ENCODE measurements around the gene NOLC1.

NOLC1 gene

DNA sequence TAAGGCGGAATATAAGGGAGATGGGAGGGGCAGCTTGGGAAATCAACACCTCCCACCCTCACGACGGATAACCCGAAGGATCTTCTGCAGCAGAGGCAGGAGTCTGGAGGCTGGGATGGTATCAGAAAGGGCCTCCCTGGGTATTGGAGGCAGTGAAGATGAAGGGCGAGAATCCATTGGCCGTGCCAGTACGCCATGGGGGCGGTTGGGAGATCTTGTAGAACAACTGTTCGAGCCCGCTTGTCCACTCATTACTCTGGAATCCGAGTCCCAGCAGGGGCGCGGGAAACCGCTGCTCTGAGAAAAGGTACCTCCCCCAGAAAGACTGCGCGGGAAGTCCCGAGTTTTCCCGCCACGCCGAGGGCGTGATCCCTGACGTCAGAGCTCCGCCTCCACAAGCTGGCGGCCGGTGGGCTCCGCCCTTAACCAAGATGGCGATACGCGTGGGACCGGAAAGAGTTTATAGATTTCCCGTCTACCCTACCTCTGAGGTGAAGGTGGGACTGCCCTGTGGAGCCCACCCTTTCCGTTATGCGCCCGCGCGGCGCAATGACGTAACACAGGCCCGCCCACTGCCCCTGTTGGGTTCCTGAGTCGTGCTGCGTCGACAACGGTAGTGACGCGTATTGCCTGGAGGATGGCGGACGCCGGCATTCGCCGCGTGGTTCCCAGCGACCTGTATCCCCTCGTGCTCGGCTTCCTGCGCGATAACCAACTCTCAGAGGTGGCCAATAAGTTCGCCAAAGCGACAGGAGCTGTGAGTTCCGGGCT, at the start of gene NOLC1:
NOLC1 (plus strand) TSS at position 616 of the 771 bp plus-strand sequence; CDS start at position 638, 22 bp downstream.
- DNase-seq, result peak; percentile 96

DNA sequence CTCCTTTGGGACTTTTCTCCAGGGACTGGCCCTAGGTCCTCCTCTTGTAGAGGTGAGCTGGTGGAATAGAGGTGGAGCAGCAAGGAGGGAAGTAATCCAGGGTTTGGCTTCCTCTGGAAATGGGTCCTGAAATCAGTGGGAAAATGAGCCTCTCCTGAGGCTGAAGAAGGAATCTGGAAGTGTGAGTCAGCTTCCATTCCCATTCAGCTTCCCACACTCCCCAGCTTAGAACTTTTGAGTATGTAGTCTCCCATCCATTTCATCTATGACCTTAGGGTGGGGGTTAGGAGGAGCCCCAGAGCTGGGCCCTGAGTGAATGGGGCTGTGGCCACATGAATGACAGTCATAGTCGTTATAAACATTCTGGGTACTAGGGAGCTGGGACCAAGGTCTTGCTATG, 49.8 kb upstream of the NOLC1 start:
- no peak for DNase-seq

DNA sequence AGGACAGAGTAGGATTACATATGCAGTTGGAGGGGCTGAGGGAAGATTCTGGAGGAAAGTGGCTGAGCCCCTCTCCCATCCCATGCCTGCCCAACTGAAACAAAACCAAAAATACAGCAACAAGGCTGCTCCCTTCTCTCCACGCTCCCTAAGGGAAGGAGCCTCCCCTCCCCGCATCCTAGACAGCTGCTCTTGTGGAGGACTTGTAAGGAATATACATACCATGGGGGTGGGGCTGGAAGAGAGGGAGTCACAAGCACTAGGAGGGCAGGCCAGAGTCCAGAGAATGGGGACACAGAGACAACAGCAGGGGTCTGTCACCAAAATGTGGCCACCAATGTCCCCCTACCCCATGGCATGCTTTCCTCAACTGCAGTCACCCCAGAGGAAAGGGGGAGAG, 45.2 kb upstream of the NOLC1 start:
- no peak for DNase-seq

DNA sequence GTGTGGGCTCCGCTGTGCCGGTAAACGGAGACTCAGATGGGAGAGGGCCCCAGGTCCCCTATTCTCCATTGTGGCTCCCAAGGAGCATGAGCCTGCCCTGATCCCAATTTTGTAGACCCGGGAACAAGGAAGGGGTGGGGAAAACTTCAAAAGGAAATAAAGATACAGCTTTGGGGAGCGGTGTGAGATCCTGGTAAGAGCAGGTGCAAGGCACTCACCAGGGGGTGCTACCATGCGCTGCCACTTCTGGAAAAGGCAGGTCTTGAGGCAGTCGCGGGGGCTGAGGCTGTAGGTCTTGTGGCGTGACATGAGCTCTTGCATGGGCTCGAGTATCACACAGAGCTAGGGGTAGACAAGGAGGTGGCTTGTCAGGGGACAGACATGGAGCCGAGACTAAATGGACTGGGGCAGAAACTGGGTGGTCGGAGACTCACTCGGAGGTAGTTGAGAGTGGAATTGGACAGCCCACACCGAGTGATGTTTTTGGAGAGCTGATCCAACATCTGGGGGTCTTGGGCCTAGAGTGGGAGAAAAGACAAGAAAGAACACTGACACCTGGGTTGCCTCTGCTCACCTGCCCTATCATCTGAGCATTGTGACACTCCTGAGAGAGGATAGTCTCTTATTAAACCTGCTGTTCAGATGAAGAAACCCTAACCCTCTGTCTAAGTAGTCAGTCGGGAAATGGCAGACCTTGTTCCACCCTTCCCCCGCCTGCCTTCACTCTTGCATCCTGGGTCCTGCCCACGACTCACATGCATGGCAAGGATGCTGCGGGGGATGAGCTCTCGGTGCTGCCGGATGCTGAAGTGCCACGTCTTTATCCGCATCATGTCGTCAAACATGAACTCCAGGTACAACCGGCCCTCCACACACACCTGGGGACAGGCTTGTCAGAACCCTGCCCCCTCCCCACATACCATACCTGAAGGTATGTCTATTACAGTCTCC, 42.7 kb upstream of the NOLC1 start:
- DNase-seq, result no peak

DNA sequence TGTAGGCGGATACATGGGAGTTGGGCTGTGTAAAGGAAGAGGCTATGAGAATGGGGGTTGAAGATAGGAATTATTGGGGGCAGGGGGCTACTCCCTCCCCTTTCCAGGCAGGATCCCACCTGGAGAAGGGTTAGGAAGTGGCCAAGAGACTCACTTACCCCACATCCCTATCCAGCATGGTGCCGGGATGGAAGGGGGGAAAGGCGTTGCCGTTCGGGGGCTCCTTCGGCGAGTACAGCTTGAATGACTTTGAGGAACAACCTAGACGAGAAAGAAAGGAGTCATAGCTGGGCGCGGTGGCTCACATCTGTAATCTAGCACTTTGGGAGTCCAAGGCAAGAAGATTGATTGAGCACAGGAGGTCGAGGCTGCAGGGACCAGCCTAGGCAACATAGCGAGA, 40.9 kb upstream of the NOLC1 start:
- DNase-seq, result no peak

DNA sequence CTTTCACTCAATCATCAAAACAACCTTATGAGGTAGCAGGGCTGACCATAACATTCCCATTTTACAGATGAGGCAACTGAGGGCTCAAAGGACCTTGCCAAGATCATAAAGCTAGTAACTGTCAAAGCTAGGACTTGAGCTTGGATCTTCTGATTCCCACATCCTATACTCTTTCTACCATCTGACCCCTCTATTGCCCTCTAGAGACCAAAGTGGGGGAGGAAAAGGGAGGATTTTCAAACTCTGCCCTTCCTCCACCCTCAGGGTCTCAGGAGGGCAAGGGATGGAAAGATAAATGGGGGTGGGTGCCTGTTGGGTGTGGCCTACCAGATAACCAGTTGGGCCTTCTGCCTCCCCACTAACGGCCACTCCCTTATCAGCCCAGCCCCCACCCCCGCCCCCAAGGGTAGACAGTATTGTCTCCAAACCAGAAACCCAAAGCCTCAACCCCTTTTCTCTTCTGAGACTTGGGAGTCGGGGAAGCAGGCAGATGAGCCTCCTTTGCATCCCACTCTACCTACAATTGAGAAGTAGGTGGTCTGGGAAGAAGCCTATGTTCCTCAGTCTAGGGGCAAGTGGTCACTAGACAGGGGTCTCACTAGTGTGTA, 39.9 kb upstream of the NOLC1 start:
- DNase-seq, result no peak

DNA sequence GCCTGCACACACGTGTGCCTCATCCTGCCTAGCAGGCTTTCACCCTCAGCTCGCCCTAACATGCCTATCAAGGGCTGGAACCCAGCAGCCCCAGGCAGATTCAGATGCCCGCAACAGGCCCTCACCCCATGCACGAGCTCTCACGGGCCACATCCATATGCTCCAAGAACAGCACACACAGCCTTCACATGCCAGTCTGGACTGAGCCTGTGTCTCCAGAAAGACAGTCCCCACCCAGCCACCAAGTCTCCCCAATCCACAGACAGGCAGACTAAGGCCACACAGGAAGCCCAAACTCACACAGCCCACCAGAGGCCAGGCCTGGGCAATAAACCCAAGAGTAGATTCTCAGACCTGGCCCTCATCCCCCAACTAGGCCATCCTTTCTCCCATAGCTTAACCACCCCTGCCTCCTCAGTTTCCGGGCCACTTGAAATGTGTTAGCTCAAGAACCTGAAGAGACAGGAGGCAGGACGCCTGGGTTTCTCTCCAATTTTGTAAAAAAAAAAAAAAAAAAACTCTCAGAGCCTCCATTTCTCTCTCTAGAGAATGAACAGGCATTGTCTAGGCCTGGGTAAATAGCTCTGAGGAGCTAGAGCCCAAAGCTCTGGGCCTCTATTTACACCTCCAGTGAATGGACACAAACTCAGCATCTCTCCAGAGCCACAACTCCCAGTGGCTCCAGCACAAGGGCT, 38.8 kb upstream of the NOLC1 start:
- DNase-seq, result no peak

DNA sequence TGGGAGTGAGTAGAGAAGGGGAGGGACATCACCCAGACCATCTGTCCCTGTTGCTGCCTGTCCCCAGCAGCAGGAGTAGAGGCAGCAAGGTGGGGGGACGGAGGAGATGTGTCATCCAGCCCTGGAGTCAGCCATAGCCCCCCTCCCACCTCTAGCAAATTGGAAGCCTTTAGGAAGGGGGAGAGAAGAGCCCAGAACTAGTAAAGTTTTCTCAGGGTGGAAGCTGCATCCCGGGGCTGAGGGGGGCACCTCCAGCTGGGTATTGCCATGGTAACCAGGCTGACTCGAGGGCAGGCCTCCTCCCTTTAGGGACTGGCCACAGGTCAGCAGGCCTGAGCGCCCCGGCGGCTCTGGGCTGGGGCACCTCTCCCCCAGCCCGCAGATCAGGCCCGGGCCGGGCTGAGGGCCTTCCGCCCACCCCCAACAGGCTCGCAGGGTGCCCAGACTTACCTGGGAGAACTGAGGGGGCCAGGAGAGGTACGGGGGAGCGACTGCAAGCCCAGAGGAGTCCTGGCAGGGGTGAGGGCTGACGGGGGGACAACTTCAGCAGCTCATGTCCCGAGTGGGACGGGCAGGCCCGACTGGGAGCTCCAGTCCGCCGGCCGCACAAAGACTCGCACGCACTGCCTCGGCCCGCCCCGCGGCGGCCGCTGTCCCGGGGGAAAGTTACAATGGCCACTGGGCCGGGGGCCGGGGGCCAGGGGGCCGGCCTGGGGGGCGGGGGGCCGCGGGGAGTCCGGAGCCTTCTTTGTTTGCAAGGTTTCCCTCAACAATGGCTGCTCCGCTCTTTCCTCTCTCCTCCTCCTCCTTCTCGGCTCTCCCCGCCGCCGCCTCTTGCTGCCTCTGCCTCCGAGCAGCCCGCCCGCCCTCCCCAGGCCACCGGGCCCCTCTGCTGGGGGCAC, 38.0 kb upstream of the NOLC1 start:
- no peak for DNase-seq

DNA sequence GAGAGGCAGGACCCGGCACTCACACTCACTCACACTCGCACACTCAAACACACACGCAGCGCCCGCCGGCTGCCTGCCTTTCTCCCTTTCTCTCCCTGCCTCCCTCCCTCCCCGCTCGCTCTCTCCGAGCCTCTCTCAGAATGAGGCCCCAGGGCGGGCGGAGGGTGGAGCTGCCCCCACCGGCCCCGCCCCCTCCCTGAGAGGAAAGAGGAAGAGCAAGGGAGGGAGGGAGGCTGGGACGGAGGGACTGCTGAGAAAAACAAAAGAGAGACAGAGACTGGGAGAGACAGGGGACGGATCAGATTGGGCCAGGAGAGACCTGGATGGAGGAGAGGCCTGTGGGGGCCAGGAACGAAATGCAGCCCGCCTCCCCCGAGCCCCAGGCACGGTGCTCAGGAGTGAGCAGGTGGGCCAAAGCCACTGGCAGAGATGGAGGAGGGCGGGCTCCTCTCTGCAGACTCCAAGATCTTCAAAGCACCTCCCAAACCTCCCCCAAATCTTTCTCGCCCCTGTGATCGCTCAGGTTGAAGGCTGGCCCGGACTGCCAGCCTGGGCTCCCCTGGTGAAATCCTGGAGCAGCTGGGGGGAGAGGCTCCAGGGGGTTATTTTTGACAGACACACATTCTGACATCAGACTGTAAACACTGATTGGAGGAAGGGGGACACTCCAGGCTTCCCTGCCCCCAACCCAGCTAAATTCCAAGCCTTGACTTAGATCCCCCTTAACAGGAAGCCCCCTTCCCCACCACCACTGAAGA, 37.1 kb upstream of the NOLC1 start:
- peak; percentile 39 for DNase-seq

DNA sequence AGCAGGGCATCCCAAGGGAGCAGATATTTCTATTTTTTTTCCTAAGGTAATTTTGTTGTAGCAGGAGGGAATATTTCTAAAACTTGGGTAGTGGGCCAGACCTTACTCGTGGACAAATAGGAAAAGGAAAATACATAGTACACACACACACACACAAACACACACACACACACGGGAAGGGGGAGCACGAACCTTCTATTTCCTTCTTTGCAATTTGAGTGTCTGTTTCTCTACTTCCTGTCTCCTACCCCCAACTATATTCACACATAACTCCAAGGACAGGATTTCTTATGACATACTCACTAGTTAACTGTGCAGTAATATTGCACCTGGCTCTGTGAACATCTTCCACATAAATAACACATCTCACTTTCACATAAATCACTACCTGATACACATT, 36.4 kb upstream of the NOLC1 start:
- peak; percentile 46 for DNase-seq

DNA sequence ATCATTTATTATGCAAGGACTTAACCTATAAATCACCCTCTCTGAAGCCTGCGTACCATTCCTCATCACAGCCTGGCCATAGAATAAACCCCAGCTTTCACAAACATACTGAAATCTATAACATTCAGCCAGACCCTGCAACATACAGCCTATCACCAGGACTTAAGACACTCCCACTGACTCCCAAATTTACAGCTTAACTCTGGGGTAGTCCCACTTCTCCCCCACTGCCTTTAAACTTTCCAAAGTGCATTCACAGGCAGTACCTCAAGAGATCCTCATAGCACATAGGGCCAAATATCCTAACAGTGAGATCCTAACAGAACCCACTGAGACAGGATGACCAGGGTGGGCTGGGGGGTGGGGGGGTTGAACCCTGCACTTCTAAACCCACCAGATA, 35.5 kb upstream of the NOLC1 start:
- no peak for DNase-seq

DNA sequence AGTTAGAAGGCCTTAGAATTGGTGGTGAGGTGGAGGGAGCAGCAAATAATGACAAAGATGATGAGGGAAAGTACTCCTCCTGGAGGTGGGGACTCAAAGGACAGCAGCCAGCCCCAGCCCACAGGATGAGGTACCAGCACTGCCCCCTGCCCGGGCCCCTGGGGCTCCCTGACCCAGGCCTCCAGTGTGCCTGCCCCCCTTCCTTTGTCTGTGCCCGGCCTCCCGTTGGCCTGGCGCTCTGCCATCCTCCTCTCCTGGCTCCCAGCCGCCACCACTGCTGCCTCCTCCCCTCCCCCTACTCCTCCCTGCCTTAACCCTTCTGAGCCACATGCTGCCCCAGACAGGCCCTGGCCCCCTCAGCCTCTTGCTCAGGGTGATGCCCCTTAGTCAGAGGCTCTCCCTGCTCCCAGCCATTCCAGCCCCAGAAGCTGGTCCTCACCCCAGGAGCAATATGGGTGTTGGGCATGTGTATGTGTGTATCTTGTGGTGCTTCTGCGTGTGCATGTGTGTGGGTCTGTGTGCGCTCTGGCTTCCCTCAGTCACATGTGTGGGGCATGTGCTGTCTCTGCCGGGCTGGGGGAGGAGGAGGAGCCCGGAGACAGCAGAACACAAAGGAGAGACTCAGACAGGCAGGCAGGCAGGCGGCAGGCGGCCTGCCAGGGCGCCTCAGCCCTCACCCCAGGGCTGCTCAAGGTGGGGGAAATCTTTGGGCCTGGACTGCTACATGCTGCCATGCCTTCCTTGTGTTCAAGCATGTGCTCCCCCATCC, 34.6 kb upstream of the NOLC1 start:
- peak; percentile 87 for DNase-seq

DNA sequence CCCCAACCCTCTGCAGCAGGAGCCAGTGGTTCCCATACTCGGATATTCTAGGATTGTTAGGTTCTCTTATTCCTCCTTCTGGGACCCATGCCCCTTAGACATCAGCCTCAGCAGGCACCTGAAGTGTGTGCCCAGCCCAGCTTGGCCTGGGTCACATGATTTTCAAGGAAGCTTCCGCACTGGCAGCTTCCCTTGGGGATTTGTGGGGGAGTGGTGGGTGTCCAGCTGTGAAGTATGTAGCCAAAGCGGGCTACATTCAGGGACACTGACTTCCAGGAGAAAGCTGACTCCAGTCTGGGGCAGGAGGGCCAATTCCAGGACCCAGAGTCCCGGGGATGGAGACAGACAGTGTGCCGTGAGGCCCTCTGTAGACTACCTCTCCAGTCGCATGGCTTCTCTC, 33.3 kb upstream of the NOLC1 start:
- peak; percentile 60 for DNase-seq

DNA sequence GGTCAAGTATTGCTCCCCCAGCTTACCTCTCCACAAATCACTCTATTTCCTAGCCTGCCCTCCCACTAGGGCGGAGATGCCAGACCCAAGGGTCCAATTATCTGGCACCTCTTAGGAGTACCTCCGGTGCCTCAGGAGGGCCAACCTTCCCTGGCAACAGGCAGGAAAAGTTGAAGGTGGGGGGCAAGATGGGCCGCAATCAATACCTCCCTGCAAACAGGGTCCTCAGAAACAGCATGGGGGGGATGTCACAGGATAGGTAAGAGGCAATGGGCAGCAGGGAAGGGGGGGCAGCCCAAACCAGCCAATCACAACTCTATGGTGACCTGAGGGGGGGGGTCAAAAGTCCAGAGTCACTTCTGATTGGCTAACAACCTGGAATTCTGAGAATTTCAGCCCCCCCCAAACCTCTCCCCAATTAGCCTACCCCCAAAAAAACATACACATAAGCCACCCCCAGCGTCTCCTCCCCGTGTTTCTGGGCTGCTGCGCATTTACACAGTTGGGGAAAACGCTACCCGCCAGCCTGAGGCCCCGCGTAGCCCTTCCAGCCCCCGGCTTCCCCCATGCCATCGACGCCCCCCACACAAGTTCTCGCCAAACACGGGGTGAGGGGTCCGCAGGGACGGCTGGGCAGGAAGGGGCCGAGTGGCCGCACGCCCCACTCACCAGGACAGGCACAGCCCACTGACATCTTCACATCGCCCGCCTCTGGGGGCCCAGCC, 32.6 kb upstream of the NOLC1 start:
- DNase-seq, result peak; percentile 54

DNA sequence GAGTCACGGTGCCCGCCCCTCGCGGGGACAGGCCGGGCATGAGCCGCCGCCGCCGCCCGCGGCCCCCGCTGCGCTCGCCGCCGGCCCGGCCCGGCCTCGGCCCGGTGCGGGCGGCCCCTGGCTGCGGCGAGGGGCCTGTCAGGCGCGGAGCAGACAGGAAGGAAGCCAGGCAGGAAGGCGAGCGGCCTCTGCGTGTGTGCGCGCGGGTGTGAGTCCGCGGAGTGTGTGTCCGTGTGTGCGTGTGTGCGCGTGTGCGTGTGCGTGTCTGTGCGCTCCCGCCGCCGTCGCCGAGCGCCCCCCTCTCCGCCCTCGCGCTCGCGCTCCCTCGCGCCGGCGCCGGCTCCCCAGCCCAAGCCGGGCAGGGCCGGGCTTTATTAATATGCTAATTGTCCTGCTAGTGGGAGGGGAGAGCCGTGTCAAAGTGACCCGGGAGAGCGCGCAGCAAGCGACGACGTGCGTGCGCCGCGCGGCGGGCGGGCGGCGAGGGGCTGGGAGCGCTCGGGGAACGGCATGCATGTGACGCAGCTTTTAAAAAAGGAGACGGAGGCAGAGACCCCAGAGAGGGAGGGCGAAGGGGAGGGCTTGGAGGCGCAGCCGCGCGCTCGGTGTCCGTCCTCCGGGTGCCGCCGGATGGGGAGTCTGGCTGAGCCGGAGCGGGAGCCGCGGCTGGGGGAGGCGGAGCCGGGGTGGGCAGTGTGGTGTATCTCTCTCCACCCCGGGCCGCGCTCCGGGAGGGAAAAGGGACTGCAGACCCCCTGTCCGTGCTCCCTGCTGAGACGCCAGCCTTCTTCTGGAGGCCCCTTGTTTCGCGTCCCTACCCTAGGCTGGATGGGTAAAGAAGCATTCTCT, 31.8 kb upstream of the NOLC1 start, which contains the start of gene LDB1:
LDB1 (minus strand) TSS at position 227 of the 849 bp plus-strand sequence. CDS start 258 bp downstream, outside the sequence.
- DNase-seq, result peak; percentile 53

DNA sequence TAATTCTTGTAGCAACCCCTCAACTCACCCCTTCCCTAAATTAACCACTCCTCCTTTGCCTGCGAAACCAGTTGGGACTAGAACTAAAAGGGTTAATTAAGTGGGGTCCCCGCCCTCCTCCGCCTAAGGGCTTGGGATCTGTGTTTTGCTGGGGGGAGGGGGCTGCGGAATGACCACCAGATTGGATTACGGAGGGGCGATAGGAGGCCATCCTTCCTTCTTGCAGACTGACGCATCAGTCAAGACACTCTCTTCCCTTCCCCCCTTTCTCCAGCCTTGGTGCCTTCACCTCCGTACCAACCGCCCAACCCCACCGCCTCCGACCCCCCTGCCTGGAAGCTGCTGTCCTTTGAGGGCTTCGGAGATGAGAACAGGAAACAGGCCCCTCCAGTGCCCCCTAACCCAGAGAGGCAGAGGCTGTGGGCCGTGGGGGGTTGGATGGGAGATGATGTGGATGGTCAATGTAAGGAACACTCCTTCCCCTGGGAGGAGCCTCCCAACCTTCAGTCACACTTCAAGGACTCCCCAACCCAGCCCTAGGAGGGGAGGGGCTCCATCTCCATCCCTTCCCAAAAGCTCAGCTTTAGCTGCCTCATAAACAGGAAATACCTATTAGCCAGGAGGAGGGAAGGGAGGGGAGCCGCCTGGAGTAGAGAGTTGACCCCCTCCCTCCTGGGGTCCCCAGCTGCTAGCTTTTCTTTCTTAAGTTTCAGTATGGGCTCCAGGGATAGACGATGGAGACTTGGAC, 31.0 kb upstream of the NOLC1 start:
- no peak for DNase-seq

DNA sequence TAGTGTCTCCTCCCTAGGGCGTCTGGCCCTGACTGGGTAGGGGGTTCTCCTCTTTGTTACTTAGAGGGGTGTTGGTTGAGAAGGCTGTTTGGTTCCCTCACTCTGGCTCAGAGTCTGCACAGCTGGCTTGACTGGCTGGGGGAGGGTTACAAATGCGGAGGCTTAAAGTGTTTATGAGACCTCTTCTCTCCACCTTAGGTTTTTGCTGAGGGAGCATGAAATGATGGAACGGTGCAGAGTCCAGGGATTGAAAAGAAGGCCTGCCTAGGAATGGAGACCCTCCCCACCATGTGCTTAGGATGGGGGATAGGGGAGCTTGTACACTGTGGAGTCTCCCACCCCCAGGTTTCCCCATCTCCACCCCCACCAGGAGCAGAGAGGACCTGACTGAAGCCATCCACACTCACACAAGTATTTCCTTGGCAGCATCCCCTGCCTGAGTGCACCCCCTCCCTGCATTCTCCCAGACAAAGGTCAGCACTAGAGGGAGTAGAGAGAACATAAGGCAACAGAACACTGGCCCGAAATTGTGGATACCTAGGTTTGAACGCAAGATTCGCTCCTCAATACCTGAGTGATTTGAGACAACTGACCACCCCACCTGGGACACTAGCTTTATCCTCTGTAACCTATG, 30.3 kb upstream of the NOLC1 start:
- DNase-seq, result no peak

All from GF-D8 (cell line).